CD4-positive, alpha-beta T cell treated with Interleukin-6 for 4 hours (primary cell): ENCODE results near the gene ZBTB40.

Source experiments
- DNase-seq: peaks from one replicate; pipeline ENCODE4 v3.0.0-alpha.2; 2020; ENCODE audit warnings: mixed read lengths

ZBTB40 gene

DNA sequence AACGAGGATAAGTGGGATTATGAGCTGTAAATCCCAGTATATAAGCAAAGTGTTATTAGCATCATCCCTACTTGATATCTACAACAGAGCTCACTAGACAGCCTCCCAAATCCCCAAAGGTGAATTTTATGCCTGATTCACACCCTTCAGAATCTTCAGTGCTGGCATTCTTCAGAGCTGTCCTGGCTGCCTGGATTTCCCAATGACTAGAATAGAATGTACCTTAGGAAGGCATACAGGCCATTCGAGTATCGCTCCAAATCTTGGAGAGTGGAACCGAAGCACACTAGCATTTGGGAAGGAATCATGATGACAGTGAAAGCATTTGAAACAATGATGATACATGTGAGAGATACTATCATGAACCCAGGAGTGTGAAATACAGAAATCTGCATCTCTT lies 22.3 kb downstream of the ZBTB40 start:
- no peak for DNase-seq

DNA sequence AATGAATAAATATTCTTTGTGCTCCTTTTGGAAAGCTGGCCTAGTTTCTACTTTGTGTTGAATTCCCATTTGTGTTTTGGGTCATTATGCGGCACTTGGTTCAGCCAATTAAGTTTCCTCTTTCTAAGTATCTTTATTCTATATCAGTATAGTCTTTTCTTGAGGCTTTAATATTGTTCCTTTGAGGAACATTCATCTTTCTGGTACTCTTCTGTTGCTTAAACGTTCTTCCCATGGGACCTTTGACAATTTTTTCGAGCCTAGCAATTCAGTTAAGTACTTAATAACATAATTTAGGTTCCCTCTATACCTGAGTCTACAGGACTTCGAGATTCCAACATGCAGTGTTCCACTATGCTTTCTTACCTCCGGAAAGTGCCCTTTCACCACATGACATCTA lies 24.9 kb downstream of the ZBTB40 start:
- DNase-seq: no peak

DNA sequence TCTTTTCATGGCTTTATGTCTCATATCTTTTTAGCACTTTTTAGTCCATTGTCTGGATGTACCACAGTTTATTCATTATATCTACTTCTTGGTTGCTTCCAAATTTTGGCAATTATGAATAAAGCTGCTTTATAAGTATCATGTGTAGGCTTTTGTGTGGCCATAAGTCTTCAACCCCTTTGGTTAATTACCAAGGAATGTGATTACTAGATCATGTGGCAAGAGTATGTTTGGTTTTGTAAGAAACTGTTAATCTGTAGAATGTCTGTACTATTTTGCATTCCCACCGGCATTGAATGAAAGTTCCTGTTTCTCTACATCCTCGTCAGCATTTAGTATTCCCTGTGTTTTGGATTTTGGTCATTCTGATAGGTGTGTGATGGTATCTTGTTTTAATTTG lies 31.5 kb downstream of the ZBTB40 start:
- no peak for DNase-seq

DNA sequence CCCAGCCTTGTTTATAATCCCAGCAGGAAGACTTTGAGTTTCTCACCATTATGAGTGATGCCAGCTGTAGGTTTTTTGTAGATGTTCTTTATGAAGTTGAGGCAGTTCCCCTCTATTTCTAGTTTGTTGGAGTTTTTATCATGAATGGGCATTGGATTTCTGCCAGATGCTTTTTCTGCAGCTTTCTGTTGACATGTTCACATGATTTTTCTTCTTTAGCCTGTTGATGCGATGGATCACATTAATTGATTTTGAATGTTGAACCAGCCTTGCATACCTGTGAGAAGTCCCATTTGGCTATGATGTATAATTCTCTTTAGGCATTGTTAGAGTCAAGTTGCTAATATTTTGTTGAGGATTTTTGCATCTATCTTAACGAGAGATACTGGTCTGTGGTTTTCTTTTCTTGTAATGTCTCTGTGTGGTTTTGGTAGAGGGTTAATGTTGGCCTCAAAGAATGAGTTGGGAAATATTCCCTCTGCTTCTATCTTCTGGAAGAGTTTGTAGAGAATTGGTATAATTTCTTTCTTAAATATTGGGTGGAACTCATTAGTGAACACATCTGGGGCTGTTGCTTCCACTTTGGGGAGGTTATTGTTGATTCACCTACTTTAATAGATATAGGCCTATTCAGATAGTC lies 33.2 kb downstream of the ZBTB40 start:
- DNase-seq: no peak

GRCh38 chr1:22485431-22485830 lies 33.8 kb downstream of the ZBTB40 start:
- DNase-seq: no peak

GRCh38 chr1:22487781-22488180 lies 36.1 kb downstream of the ZBTB40 start:
- DNase-seq: no peak

DNA sequence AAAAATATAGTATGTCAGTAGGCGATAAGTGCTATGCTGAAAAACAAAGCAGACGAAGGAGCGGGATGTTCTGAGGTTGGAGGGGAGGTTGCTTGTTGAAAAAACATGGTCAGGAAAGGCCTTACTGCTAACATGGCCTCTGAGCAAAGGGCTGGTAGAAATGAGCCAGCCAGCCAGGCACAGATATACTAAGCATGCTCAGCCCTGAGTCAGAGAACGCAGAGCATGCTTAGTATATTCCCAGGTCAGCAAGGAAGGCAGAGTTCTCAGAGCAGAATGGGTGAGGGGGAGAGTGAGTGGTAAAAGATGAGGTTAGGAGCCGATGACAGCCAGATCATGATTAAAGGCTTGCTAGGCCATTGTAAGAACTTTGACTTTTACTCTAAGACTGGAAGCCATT lies 36.7 kb downstream of the ZBTB40 start:
- DNase-seq: no peak

DNA sequence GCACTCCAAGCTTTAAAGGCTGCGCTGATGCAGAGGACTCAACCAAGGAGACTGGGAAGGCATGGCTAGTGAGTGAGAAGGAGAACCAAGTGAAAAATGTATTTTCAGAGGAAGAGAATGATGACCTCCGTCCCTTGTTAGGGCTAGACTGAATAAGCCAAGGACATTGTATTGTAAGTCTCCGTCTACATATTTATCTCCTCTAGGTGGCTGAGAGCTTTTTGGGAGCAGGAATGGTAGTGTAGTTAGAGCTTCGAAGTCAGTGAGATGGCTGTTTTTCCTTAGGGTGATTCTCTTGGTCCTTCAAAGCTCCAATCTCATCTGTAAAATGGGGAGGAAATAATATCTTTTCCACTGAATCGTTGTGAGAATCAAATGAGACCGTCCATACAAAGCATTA lies 37.6 kb downstream of the ZBTB40 start:
- no peak for DNase-seq

- no peak for DNase-seq
Observed at GRCh38 chr1:22489823-22490222, 38.2 kb downstream of the ZBTB40 start.

GRCh38 chr1:22490309-22490708 lies 38.7 kb downstream of the ZBTB40 start:
- no peak for DNase-seq

GRCh38 chr1:22491995-22492715 lies 40.5 kb downstream of the ZBTB40 start:
- no peak for DNase-seq

- DNase-seq: no peak
Observed at GRCh38 chr1:22494144-22494543, 42.5 kb downstream of the ZBTB40 start.

- no peak for DNase-seq
Observed at GRCh38 chr1:22494943-22495579, 43.4 kb downstream of the ZBTB40 start.

GRCh38 chr1:22496536-22497160 lies 45.0 kb downstream of the ZBTB40 start:
- DNase-seq: no peak

DNA sequence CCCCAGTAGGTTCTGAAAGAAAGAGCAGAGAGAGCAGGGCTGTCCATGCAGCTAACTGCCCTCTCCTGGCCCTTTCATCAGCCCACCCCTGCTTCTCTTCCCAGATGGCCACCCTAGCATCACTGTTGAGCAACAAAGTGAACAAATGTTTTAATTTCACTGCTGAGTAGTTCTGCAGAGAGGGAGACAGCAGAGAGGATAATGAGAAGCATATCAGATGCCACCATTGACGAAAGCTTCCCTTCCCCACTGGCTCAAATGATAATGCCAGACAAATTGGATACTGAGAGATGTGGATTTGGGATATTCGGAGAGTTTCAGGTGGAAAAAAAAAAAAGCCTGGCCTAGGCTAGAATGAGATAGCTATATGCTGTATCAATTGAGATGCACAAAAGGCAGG lies 46.8 kb downstream of the ZBTB40 start:
- DNase-seq: no peak

DNA sequence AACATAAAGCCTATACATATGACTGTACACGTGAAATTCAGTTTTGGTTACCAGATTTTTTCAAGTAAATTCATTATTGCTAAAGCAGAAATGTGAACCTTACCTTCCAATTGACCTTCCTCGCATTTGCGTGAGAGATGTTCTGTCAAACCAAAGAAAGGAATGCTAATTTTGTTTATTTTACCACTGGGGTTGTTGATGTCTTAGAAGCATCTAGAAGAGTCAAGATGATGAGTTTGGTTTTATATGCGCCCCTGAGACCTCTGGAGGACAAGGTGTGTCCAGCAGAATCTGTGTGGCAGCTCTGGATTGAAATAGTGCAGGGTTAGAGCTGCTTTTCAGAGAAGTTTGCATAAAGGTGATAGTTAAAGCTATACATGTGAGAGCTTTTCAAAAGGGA lies 48.4 kb downstream of the ZBTB40 start:
- DNase-seq: no peak

GRCh38 chr1:22500471-22500870 lies 48.8 kb downstream of the ZBTB40 start:
- DNase-seq: no peak

DNA sequence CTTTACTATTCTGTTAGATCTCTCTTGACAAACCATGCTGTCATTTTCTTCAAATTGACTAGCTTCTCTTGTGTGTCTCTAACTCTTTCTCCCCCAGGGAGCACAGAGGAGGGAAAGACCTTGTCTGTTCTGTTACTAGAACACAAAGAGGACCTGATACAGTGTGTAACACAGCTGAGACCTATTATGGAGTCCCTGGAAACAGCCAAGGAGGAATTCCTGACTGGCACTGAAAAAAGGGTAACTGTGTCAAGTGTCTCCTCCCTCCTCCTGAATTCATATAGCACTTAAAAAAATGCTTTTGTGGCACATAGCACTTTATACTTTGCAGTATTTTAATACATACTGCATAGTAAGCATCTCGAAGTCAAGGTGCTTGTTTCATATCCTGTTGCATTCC lies 50.6 kb downstream of the ZBTB40 start:
- DNase-seq: no peak

GRCh38 chr1:22503721-22504410 lies 52.2 kb downstream of the ZBTB40 start:
- no peak for DNase-seq

DNA sequence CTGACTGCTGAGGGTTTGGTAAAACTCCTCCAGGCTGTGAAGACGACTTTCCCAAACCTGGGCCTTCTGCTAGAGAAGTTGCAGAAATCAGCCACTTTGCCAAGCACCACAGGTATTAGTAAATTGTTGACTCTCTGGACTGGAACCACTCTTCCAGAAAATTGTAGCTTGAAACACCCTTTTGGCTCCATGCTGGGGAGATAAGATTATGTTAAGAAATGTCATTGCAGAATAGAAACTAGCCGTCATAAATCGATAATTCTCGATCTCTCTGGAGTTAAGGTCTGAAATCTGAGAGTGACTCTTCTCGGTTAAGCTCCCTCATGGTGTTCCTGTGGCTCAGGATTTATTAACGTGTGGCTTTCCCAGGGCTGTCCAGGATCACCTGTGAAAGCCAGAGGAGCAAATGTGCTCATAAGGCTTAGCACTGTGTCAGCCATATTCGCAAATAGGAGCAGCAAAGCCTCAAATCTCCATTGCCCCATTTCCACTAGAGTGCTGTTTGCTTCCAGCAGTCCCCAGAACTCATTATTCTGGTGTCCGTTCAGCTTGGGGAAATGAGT lies 54.6 kb downstream of the ZBTB40 start:
- no peak for DNase-seq

- DNase-seq: no peak
Observed at GRCh38 chr1:22507587-22507986, 55.9 kb downstream of the ZBTB40 start.

DNA sequence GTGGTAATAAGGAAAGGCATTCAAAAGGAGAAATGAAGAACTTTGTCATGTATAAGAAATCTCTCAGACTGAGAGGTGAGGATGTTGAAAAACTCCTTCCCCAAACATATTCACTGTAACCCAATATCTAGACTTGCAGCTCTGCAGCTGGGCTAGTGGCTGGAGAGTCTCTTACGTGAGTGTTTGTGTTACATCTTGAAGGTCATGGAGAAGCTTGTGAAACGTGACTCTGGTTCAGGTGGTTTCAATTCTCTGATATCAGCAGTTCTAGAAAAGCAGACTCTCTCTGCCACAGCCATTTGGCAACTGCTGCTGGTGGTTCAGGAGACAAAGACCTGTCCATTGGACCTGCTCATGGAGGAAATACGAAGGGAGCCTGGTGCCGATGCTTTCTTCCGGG lies 56.7 kb downstream of the ZBTB40 start:
- no peak for DNase-seq

DNA sequence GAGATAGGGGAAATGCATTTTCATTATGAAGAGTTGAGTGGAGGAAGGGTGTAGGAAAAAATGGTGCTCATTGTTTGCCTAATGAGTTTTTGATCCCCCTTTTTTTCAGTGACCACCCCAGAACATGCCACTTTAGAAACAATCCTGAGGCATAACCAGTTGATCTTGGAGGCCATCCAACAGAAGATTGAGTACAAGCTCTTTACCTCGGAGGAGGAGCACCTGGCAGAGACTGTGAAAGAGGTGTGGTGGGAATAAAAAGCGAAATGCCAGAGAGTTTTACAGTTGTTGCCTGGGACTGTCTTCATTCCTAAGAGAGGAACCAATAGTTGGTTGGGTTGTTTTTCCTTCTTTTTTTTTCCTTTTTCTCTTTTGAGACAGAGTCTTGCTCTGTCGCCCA lies 57.3 kb downstream of the ZBTB40 start:
- DNase-seq: no peak
